A549 (cell line): ENCODE results near the gene CETP. TPM values are rescaled to one million over a fixed set of nuclear protein-coding genes. Genes with fewer than 3 reads are reported as not detected.

Experiments
- ATAC-seq, 2 experiments: fragments of 200-7000 bp in 1 of 2; fragments of >200 bp in 1 of 2; cut with Nextera tagmentation in 1 of 2; cut with Tn5 transposase in 1 of 2; 3 replicates each; pipeline versions ENCODE4 v1.8.0 to v1.9.1; 2018 to 2020; ENCODE audit warnings: mild to moderate bottlenecking in 1 of 2, moderate library complexity in 1 of 2
- CTCF ChIA-PET: fragments of 300-600 bp; sonication (Branson Sonifier 250); formaldehyde crosslinking; extraction: SDS; loops from one replicate; lab custom pipeline; 2021; ENCODE audit warnings: antibody characterized with exemption, inconsistent platforms; lab: Yijun Ruan, JAX
- POLR2A ChIA-PET: fragments of 350-600 bp; formaldehyde crosslinking; extraction: SDS; loops from one replicate; lab custom pipeline; 2021; ENCODE audit warnings: antibody characterized with exemption, inconsistent platforms; lab: Yijun Ruan, JAX
- DNase-seq, 2 experiments: peaks; one replicate each; pipeline versions ENCODE4 v3.0.0 to v3.0.0-alpha.2; 2011 to 2016; ENCODE audit warnings: low read depth in 1 of 2, low spot score in 1 of 2
- FAIRE-seq: peaks from 2 replicates; lab custom pipeline; 2011; peaks lifted over from hg19 to GRCh38; lab: Jason Lieb, UNC
- H3K27ac ChIP-seq, 2 experiments: fragments of >200 bp; sonication (Bioruptor Twin); formaldehyde crosslinking; 3 replicates each; pipeline ENCODE4 v1.5.1; 2016 to 2017
- H3K4me1 ChIP-seq: fragments of >200 bp; sonication (Bioruptor Twin); formaldehyde crosslinking; 3 replicates; pipeline ENCODE4 v1.6.1; 2016
- H3K4me2 ChIP-seq: fragments of >200 bp; sonication (Bioruptor Twin); formaldehyde crosslinking; 3 replicates; pipeline ENCODE4 v1.6.1; 2016
- H3K4me3 ChIP-seq: fragments of >200 bp; sonication (Bioruptor Twin); formaldehyde crosslinking; 3 replicates; pipeline ENCODE4 v1.5.1; 2016
- H3K9me3 ChIP-seq: fragments of >200 bp; sonication (Bioruptor Twin); formaldehyde crosslinking; 3 replicates; pipeline ENCODE4 v1.6.1; 2016
- BHLHE40 ChIP-seq: IDR thresholded peaks from 2 replicates; pipeline ENCODE4 v1.6.1; 2012; ENCODE audit warnings: low read depth, low read length, inconsistent platforms
- CBX8 ChIP-seq: fragments of 200-600 bp; sonication (generic); IDR thresholded peaks from 2 replicates; pipeline ENCODE4 v1.6.1; 2016
- E2F6 ChIP-seq: IDR thresholded peaks from 2 replicates; pipeline ENCODE4 v1.6.1; 2012; ENCODE audit warnings: low read depth, borderline replicate concordance
- EP300 ChIP-seq, 2 experiments: fragments of >200 bp; sonication (Bioruptor Twin); formaldehyde crosslinking; IDR thresholded peaks; 2 replicates in 1 of 2; 3 replicates in 1 of 2; pipeline ENCODE4 v1.6.1; 2016 to 2017
- FOSB ChIP-seq: fragments of 250-450 bp; sonication (Bioruptor Pico); IDR thresholded peaks from 2 replicates; pipeline ENCODE4 v1.5.0; 2020; ENCODE audit warnings: mild to moderate bottlenecking, moderate library complexity
- FOXS1 ChIP-seq: fragments of 250-450 bp; sonication (Bioruptor Pico); IDR thresholded peaks from 2 replicates; pipeline ENCODE4 v1.5.0; 2020; ENCODE audit warnings: mild to moderate bottlenecking, moderate library complexity
- HEYL ChIP-seq: fragments of 250-450 bp; sonication (Bioruptor Pico); IDR thresholded peaks from 2 replicates; pipeline ENCODE4 v1.8.0; 2021; ENCODE audit warnings: mild to moderate bottlenecking, moderate library complexity
- HMGXB4 ChIP-seq: fragments of 250-450 bp; sonication (Bioruptor Pico); IDR thresholded peaks from 2 replicates; pipeline ENCODE4 v1.5.0; 2021; ENCODE audit warnings: mild to moderate bottlenecking, moderate library complexity, borderline replicate concordance
- HOXA7 ChIP-seq: fragments of 250-450 bp; sonication (Bioruptor Pico); IDR thresholded peaks from 2 replicates; pipeline ENCODE4 v1.5.0; 2020; ENCODE audit warnings: mild to moderate bottlenecking, moderate library complexity
- HOXB5 ChIP-seq: fragments of 250-450 bp; sonication (Bioruptor Pico); IDR thresholded peaks from 2 replicates; pipeline ENCODE4 v1.5.0; 2020; ENCODE audit warnings: mild to moderate bottlenecking, moderate library complexity
- KDM1A ChIP-seq: fragments of 200-600 bp; sonication (generic); IDR thresholded peaks from 2 replicates; pipeline ENCODE4 v1.6.1; 2016; ENCODE audit warnings: low read depth, mild to moderate bottlenecking
- KDM5A ChIP-seq: fragments of 200-600 bp; sonication (generic); IDR thresholded peaks from 2 replicates; pipeline ENCODE4 v1.6.1; 2016; ENCODE audit warnings: antibody characterized with exemption, mild to moderate bottlenecking
- MAX ChIP-seq: IDR thresholded peaks from 2 replicates; pipeline ENCODE4 v1.6.1; 2012
- NPAS2 ChIP-seq: fragments of 250-450 bp; sonication (Bioruptor Pico); IDR thresholded peaks from 2 replicates; pipeline ENCODE4 v1.8.0; 2022; ENCODE audit warnings: mild to moderate bottlenecking, moderate library complexity, borderline replicate concordance
- PBX3 ChIP-seq: IDR thresholded peaks from 2 replicates; pipeline ENCODE4 v1.6.1; 2012
- PHF8 ChIP-seq: fragments of 200-600 bp; sonication (generic); IDR thresholded peaks from 2 replicates; pipeline ENCODE4 v1.6.1; 2016; ENCODE audit warnings: low read depth, mild to moderate bottlenecking, antibody characterized with exemption, moderate library complexity, borderline replicate concordance
- POLR2AphosphoS2 ChIP-seq: conservative IDR thresholded peaks from 2 replicates; pipeline ENCODE4 v1.6.1; 2012; ENCODE audit warnings: low read length, improper control_type of control experiment, inconsistent platforms
- RAD21 ChIP-seq, 2 experiments: fragments of >200 bp in 1 of 2; sonication (Bioruptor Twin) in 1 of 2; formaldehyde crosslinking in 1 of 2; IDR thresholded peaks in 1 of 2; conservative IDR thresholded peaks in 1 of 2; 2 replicates in 1 of 2; 3 replicates in 1 of 2; pipeline ENCODE4 v1.6.1; 2012 to 2018; ENCODE audit warnings: inconsistent platforms in 1 of 2
- RARB ChIP-seq: fragments of 250-450 bp; sonication (Bioruptor Pico); IDR thresholded peaks from 2 replicates; pipeline ENCODE4 v1.8.0; 2021; ENCODE audit warnings: mild to moderate bottlenecking, moderate library complexity
- REST ChIP-seq: fragments of 200-600 bp; sonication (generic); IDR thresholded peaks from 2 replicates; pipeline ENCODE4 v1.6.1; 2016; ENCODE audit warnings: antibody characterized with exemption, mild to moderate bottlenecking, moderate library complexity
- RFX5 ChIP-seq: fragments of 450-650 bp; IDR thresholded peaks from 2 replicates; pipeline ENCODE4 v1.7.1; 2014; ENCODE audit warnings: antibody characterized with exemption, mild to moderate bottlenecking, moderate library complexity
- SMC3 ChIP-seq: fragments of >200 bp; sonication (Bioruptor Twin); formaldehyde crosslinking; IDR thresholded peaks from 3 replicates; pipeline ENCODE4 v1.6.1; 2018; ENCODE audit warnings: inconsistent platforms
- TP53 ChIP-seq: fragments of 250-450 bp; sonication (Bioruptor Pico); IDR thresholded peaks from 2 replicates; pipeline ENCODE4 v1.5.0; 2021; ENCODE audit warnings: mild to moderate bottlenecking, moderate library complexity
- ZFP36 ChIP-seq: fragments of 450-650 bp; IDR thresholded peaks from 2 replicates; pipeline ENCODE4 v1.6.1; 2014; ENCODE audit warnings: borderline replicate concordance; ENCODE audit not compliant: partially characterized antibody
- ZNF302 ChIP-seq: fragments of 250-450 bp; sonication (Bioruptor Pico); IDR thresholded peaks from 2 replicates; pipeline ENCODE4 v1.9.0; 2021; ENCODE audit warnings: inconsistent platforms, mild to moderate bottlenecking, moderate library complexity
- ZSCAN20 ChIP-seq: fragments of 250-450 bp; sonication (Bioruptor Pico); IDR thresholded peaks from 2 replicates; pipeline ENCODE4 v1.8.0; 2022; ENCODE audit warnings: mild to moderate bottlenecking, moderate library complexity
- WGBS: methylation state at CpG from one replicate; pipeline ENCODE4 v1.1.6; 2017; ENCODE audit errors: missing lambda C conversion rate; 5-methylcytosine and 5-hydroxymethylcytosine counted together
- polyA plus RNA-seq, 4 experiments: library from polyadenylated mRNA; depleted of rRNA in 3 of 4; stranded (reverse); fragments of >200 nt; fragmentation: RNase III in 1 of 4; extraction: RNeasy Plus Mini Kit Qiagen cat#74134 plus additional on column Dnase treatment in 1 of 4; gene quantifications; 2 replicates in 3 of 4; 3 replicates in 1 of 4; pipeline ENCODE4 v1.2.3, GENCODE V29; 2011 to 2017

CETP gene
- polyA plus RNA-seq, 2 of the 4 experiments (the other 2 are of a cell fraction) = not detected

- no peak for ATAC-seq
- peaks cover 26% of the 10 kb centered on the region for H3K4me1 ChIP-seq
- TF ChIP-seq MAX = no peak
- TF ChIP-seq HMGXB4 (CRISPR knock-in tag) = no peak
- TF ChIP-seq ZNF302 (CRISPR knock-in tag) = no peak
- TF ChIP-seq HOXA7 (CRISPR knock-in tag) = no peak
- no peak for TF ChIP-seq SMC3
- TF ChIP-seq PBX3 = no peak
- no peak for TF ChIP-seq KDM1A
- TF ChIP-seq REST = no peak
- TF ChIP-seq KDM5A = no peak
- TF ChIP-seq CBX8 = no peak
- TF ChIP-seq ZFP36 = no peak
- TF ChIP-seq, all 56 proteins: peak for 0
- 72% methylated on average over 12 of the region's 12 CpGs for WGBS
- H3K27ac ChIP-seq = no peak overlapping the region
- FAIRE-seq (no peak), DNase-seq (no peak)
- no peaks in the 10 kb centered on the region for H3K9me3 ChIP-seq
- POLR2A ChIA-PET = no interaction called here
- H3K4me3 ChIP-seq = no peak overlapping the region
- H3K4me2 ChIP-seq = no peak overlapping the region
- CTCF ChIA-PET = interaction anchor here (1.6 to 1.9 kb wide), 2 partner anchors 9 to 18 kb away, joined by 4 to 6 read pairs; no protein-coding TSS in a partner anchor
These were observed 20.1 kb downstream of the CETP start for GRCh38 chr16:56981729-56982271.

GRCh38 chr16:56982695-56983094 lies 20.9 kb downstream of the CETP start:
- ChIA-PET CTCF (interaction anchor here (0.8 to 1.9 kb wide), 4 partner anchors 9 to 101 kb away, joined by 3 to 6 read pairs (median 4); no protein-coding TSS in a partner anchor), POLR2A (no interaction called here)

More at GRCh38 chr16:56982695-56983094, 20.9 kb downstream of the CETP start:
- TF ChIP-seq PHF8 (no peak), HMGXB4 (CRISPR knock-in tag) (no peak), ZSCAN20 (CRISPR knock-in tag) (no peak), FOXS1 (no peak), E2F6 (no peak), RAD21 (conservative IDR thresholded peaks at IDR 0.05 in 1 of 2, IDR thresholded peaks at IDR 0.05 in 1 of 2) (no peak), RARB (CRISPR knock-in tag) (no peak), MAX (no peak), EP300 (IDR thresholded peaks at IDR 0.05) (no peak), POLR2AphosphoS2 (no peak), NPAS2 (CRISPR knock-in tag) (no peak), FOSB (no peak), RFX5 (no peak), TP53 (CRISPR knock-in tag) (no peak), PBX3 (no peak), HEYL (CRISPR knock-in tag) (no peak), BHLHE40 (no peak), HOXB5 (CRISPR knock-in tag) (no peak)
- no peak for FAIRE-seq
- no peak overlapping the region for H3K4me2 ChIP-seq
- no peak overlapping the region; a peak in 1 of 6 replicates for H3K27ac ChIP-seq
- H3K4me1 ChIP-seq = peaks cover 26% of the 10 kb centered on the region
- DNase-seq = no peak
- H3K4me3 ChIP-seq = no peak overlapping the region
- WGBS = 62% methylated on average over 2 of the region's 2 CpGs
- no peak for ATAC-seq
- no peaks in the 10 kb centered on the region for H3K9me3 ChIP-seq
